LNCaP clone FGC (cell line): ENCODE data around the gene EVI5L.

Experiments
- DNase-seq: peaks from one replicate; pipeline ENCODE4 v3.0.0-alpha.2; 2011; ENCODE audit warnings: low read depth
- H3K4me3 ChIP-seq: 2 replicates; pipeline ENCODE4 v1.5.1; 2011; ENCODE audit warnings: mild to moderate bottlenecking, low read depth, low read length, control low read depth
- CTCF ChIP-seq: IDR thresholded peaks from 2 replicates; pipeline ENCODE4 v1.5.1; 2012; ENCODE audit warnings: mild to moderate bottlenecking; ENCODE audit not compliant: control insufficient read depth, insufficient read depth; ENCODE audit errors: extremely low read depth

The EVI5L gene

DNA sequence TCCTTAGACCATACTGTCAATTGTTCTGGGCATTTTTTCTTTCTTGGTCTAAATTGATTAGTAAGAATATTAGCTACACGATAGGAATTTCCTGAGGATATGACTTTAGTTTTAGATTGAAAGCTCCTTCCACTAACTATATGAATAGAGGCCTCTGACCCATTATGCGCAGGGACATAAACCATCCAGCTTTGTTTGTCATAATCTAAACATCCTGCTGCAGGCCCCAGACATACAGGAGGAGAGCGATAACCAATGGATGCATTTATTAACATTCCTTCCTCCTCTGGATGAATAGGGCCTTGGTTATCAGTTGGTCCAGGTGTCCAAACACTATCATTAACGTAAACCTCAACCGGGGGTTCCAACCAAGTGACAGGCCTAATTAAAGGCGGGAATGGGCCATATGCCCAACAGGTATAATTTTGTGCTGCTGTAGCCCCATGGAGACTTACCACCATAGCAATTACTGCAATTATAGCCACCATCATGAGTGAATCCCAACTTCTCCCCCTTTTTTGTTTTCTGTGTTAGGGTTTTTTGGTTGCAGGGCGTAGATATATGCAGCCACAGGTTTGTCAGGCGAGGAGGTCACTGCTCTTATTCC, 34.4 kb upstream of the EVI5L start:
- no peak for DNase-seq
- no peak overlapping the region for H3K4me3 ChIP-seq
- TF ChIP-seq CTCF: no peak

DNA sequence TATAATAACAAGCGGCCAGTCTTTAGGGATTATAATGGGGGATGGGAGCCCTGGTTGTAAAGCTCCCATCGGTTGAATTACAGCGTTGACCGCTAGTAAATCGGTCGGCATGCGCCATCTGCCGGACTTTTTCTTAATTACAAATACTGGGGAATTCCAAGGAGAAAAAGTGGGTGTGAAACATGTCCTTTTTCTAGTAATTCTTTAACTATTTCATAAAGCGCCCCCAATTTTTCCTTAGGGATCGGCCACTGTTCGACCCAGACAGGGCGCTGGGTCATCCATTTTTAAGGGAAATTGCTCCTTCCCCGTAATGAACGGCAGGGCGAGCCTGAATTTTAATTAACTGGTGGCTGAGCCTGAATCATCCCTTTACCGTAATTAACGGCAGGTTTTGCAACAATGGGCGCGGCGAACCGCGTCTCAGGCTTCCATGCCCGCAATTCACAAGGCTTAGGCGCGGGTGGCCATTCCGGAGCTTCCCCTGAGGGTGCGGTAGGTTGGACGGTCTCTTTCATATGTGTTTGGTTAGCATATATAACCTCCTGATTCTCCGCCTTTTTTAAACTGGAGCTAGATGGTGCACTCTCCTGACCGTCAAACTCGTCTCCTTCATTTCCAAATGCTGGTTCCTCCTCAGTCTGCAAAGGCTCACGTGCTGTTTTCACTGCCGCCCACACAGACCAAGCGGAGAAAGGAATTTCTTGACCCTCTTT, 30.2 kb upstream of the EVI5L start:
- peak; percentile 23 for DNase-seq
- H3K4me3 ChIP-seq: peak overlapping the region; percentile 38
- TF ChIP-seq CTCF: peak; percentile 62

DNA sequence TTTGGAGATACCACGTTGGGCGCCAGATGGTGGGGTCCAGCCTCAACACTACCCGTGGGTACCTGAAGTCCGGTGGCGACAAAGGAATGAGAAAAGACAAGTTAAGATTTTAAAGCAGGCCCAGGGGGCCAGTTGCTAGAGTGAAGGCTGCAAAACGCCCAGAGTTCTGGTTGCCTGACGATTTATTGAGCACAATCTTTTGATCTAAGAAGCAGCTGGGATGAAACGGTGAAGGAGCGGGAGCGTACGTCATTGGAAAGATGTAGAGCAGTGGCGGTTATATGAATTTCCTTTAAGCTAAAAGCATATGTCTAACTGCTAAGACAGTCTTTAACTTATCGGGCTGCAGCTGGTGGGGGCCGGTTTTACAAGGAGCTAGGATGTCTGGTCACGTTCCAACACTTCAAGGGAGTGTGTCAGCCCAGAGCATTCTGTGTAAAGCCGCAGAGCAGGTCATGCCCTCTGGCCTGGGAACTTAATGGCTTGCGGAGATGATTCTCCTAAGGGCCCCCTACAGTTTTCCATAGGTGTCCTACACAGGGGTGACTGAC, 28.9 kb upstream of the EVI5L start:
- DNase-seq: no peak
- no peak for TF ChIP-seq CTCF
- no peak overlapping the region for H3K4me3 ChIP-seq

DNA sequence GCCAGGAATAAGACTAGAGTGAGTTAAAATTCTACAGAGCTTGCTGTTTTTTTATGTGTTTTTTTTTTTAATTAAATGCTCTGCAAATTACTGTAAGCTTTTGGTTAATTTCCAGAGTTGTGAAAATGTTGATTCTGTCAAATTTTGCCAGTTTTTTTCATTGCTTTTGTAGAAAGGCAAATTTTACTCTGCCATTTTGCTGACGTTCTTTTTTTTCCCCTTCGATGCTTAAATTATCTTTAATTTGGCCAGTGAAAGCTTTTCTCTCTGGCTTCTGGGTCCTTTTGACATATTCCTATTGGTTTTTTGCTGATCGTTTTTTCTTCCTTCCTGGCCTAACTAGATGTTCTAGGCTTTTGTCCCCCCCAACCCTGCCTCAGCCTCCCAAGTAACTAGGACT, 23.8 kb upstream of the EVI5L start:
- no peak for DNase-seq
- no peak overlapping the region for H3K4me3 ChIP-seq
- TF ChIP-seq CTCF: no peak

GRCh38 chr19:7806876-7807275, 23.1 kb upstream of the EVI5L start:
- no peak for DNase-seq
- TF ChIP-seq CTCF: no peak
- no peak overlapping the region for H3K4me3 ChIP-seq

GRCh38 chr19:7808108-7808507, 21.9 kb upstream of the EVI5L start:
- H3K4me3 ChIP-seq: no peak overlapping the region
- no peak for TF ChIP-seq CTCF

DNA sequence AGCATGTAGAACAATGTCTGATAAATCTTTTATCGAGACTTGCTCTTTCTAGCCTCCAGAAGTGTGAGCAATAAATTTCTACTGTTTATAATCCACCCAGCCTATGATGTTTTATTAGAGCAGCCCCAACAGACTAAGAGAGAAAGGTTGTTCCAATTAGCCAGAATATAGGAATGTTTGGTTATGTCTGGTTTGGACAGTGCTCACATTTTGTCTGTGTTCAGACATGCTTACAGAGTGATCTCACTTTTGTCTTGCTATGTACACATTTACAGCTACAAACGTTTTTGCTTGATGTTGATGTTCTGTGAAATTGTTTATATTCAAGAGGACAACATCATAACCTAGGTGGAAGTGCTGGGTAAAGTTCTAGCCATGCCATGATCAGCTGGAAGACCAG, 18.0 kb upstream of the EVI5L start:
- no peak for TF ChIP-seq CTCF
- H3K4me3 ChIP-seq: no peak overlapping the region
- no peak for DNase-seq

More at GRCh38 chr19:7808108-7808507, 21.9 kb upstream of the EVI5L start:
- no peak for DNase-seq
